Smooth muscle cell of the brain vasculature (primary cell): ENCODE measurements around the gene TYW5.

ENCODE experiments used
- DNase-seq: peaks from one replicate; pipeline ENCODE4 v3.0.0-alpha.2; 2012; ENCODE audit warnings: low read depth, low spot score

The TYW5 gene, protein sequence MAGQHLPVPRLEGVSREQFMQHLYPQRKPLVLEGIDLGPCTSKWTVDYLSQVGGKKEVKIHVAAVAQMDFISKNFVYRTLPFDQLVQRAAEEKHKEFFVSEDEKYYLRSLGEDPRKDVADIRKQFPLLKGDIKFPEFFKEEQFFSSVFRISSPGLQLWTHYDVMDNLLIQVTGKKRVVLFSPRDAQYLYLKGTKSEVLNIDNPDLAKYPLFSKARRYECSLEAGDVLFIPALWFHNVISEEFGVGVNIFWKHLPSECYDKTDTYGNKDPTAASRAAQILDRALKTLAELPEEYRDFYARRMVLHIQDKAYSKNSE

GRCh38 chr2:199955339-199956061 lies at the start of gene TYW5, which contains the start of gene MAIP1:
Gene TYW5 (minus strand): TSS chr2:199955491. CDS start chr2:199955470, 21 bp downstream.
Gene MAIP1 (plus strand): TSS chr2:199955582. CDS start chr2:199955799, 217 bp downstream.
- peak; percentile 58 for DNase-seq

DNA sequence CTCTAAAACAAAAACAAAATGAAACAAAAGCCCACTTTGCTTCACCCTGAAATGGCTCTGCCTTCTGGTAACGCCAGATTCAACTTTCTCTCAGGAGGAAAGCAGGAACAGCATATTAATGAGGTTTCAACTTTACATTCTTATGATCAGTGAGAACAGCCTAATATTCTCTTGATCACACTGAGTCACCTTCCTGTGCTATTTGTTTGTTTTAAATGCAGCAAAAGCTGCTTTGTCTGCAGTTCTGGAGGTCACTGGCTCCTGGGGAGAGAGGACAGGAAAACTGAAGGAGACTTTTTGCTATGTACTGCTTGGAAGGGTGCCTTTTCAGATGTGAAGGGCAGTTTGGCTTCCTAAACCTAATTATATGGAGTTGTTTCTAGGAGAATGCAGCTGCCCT lies 48.2 kb upstream of the TYW5 start:
- DNase-seq, result peak; percentile 66

DNA sequence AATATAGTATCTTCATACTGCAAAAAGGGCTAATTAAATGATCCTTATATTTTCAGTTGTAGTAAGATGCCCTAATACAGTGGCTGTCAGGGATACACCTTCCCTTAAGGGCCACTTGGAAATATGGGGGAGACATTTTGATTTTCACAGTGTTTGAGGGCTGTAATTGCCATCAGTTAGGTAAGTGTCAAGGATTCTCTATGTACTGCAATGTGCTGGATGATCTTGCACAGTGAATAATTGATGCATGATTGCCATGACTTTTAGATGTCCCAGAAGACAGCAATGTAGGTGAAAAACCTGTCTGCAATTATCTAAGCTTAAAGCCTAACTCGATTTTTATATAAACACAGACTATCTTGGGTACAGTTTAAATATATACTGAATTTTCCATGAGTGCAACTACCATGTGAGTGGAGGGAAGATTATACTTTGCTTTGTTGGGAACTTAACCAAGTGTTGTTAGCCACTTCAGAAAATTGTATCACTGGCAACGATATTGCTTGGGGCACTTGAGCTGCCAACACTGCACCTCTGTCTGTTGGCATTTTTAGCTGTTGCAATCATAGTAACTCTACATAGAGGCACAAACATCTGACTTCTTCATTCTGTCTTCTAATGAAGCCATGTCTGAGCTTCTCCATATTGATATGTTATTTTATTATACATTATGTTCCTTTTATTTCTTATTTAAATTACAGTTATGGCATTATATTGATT lies 45.3 kb upstream of the TYW5 start:
- DNase-seq, result no peak

GRCh38 chr2:199999166-199999565 lies 43.9 kb upstream of the TYW5 start:
- no peak for DNase-seq

DNA sequence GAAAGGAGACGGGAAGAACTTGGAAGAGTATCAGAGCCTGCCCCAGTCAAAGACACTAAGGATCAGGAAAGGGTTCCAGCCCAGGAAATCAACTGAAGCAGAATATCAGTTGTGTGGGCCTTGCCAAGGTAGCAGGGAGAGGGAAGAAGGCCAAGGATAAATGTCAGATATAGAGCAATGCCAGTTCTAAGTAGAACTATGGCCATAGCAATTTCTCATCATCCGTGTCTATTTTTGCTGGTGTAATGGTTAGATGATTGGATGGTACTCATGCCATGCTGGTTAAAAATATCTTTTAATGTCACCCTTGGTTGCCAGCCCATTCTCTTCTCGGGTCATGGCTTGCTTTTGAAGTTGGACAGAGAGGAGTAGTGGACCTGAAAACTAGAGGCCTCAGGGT lies 42.0 kb upstream of the TYW5 start:
- no peak for DNase-seq

DNA sequence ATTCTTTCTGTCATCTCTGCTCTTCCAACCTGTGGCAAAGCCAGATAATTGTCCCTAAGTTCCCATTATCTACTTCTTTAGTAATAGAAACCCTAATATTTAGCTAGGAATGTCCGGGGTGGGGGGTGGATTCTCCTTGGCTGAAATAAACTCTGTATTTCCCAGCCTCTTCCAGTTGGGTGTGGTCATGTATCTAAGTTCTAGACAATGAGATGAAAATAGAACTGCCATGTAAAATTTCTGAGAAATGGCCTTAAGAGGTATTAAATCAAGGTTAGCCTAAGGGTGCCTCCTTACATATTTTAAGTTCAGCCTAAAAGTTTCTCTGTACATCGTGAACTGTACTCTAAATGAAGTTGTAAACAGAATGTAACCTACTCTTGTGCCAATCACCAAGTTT lies 39.6 kb upstream of the TYW5 start:
- DNase-seq, result no peak

GRCh38 chr2:199994371-199994770 lies 39.1 kb upstream of the TYW5 start:
- DNase-seq, result no peak

DNA sequence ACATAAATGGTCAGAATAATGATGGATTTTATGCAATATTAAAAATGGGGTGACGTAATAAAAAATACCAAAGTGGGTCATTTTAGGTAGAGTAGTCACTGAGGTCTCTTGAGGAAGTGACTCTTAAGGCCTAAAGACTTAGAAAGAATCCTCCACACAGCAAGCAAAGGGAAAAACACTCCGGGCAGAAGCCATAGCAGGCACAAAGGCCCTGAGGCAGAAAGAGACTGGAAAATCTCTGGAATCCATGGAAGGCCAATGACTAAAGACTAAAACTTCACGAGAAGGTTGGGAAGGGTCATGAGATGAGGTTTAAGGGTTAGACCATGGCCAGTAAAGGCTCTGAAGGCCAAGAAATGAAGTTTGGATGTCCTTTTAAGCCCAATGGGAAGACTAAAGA lies 37.0 kb upstream of the TYW5 start:
- DNase-seq, result no peak

DNA sequence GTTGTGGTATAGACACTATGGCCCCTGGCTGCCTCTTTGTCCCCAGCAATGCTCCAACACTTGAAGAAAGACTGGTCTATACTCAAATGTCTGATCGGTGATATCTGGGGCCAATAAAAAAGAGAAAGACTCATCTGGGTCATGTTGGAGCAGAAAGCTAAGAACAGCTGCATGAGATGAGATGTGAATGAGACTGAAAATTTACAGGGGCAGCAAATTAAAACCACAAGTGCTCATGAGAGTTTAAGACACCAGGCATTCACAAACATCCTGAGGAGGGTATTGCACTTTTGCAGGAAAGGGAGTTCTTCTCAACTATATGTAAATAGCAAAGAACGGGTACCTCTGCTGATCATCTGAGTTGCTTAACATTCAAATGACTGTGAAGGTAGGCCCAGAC lies 36.4 kb upstream of the TYW5 start:
- DNase-seq, result no peak

- no peak for DNase-seq
Measured at GRCh38 chr2:199989822-199990221, 34.5 kb upstream of the TYW5 start.

- no peak for DNase-seq
Measured at GRCh38 chr2:199988151-199988550, 32.9 kb upstream of the TYW5 start.

GRCh38 chr2:199987586-199987985 lies 32.3 kb upstream of the TYW5 start:
- DNase-seq, result no peak

GRCh38 chr2:199985625-199986207 lies 30.4 kb upstream of the TYW5 start:
- peak; percentile 33 for DNase-seq

DNA sequence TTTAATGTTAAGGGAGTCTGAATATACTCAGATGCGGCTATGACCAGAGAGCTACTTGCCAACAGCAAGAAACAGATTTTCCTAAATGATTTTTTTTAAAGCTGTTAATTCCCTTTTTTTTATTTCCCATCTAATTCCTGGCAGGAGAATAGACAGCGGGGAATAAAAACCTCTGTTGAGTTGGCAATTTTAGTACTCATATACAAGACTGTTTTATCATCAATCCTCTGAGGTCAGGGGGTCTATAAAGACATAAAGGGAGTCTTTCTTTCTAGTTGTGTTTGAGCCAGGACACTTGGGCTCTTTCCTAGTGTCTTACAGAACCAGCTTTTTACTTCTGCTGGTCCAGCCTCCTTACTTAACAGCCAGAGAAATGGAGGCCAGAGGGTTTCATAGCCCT lies 29.5 kb upstream of the TYW5 start:
- DNase-seq, result no peak

- DNase-seq, result no peak
Measured at GRCh38 chr2:199984159-199984558, 28.9 kb upstream of the TYW5 start.

GRCh38 chr2:199983534-199983933 lies 28.2 kb upstream of the TYW5 start:
- DNase-seq, result no peak

- DNase-seq, result no peak
Measured at GRCh38 chr2:199982126-199982843, 27.0 kb upstream of the TYW5 start.

DNA sequence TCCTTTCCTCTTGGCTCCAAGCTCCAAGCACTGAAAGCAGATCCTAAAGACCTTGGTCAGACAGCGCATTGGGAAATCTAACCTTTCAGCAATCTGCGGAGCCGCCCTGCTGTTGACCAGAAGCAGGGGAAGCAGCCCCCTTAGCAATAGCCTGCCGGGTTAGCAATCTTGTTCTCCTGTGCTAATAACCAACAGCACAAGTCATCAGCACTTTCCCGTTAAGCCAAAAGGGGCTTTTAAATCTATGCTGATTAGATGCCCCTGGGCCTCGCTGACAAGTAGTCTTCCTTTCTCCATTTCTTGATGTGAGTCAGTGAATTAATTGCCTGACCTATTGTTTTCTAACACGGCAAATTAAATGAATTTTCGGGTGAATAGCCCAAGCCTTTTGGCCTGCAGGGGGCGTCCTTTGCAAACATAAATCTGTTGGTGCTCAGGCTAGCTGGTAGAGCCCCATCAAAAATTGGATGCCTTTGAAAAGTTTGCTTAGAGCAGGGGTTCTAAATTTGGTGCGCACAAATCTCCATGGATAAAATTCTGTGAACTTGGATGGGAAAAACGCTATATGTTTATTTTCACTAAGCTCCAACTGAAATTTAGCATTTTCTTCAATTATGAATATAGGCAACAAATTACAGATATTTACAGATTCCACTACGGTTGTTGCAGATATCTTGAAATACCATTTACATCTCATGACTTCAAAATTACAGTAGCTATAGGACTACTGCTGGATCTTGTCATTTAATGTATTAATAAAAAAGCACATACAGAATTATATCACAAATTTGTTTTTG lies 24.7 kb upstream of the TYW5 start:
- peak; percentile 68 for DNase-seq

DNA sequence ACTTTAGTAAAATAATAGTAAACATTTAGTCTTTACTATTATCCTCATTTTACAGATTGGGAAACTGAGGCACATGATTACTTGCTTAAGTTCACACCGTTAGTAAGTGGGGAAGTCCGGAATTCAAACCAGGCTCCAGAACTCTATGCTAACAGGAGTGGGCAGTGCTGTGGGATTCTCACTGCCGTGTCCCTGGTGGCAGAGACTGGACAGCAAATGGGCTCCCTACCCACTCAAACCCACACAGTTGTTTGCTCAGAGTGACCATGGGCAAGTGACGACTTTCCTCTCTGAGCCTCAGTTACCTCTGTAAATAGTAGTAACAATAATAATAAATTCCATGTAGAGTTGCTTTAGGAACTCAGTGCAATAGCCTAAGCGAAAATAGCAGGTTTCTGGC lies 24.1 kb upstream of the TYW5 start:
- DNase-seq, result no peak

GRCh38 chr2:199977984-199978415 lies 22.7 kb upstream of the TYW5 start:
- DNase-seq, result no peak
